Measurements from ENCODE around the gene FBXW11.

DNA sequence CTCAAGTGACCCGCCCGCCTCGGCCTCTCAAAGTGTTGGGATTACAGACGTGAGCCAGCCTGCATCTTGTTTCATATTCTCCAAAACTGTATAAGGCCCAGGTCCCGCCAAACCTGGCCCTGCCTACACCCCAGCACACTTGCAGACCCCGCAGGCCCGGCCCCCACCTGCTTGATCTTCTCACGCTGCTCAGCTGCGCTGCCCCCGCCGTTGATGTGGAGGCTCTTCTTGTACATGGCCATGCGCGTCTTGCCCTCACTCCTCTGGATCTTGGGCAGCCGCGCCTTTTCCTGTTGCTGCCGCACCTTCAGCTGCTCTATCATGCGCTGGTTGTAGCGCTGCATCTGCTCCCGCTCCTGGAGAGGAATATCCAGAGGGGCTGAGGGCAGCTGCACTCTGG lies 49.0 kb upstream of the FBXW11 start:
- TF ChIP-seq, protein P1, sequence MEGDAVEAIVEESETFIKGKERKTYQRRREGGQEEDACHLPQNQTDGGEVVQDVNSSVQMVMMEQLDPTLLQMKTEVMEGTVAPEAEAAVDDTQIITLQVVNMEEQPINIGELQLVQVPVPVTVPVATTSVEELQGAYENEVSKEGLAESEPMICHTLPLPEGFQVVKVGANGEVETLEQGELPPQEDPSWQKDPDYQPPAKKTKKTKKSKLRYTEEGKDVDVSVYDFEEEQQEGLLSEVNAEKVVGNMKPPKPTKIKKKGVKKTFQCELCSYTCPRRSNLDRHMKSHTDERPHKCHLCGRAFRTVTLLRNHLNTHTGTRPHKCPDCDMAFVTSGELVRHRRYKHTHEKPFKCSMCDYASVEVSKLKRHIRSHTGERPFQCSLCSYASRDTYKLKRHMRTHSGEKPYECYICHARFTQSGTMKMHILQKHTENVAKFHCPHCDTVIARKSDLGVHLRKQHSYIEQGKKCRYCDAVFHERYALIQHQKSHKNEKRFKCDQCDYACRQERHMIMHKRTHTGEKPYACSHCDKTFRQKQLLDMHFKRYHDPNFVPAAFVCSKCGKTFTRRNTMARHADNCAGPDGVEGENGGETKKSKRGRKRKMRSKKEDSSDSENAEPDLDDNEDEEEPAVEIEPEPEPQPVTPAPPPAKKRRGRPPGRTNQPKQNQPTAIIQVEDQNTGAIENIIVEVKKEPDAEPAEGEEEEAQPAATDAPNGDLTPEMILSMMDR (IDR thresholded peaks at IDR 0.05), result no peak
- TF ChIP-seq POLR2A (IDR thresholded peaks at IDR 0.05), result no peak

Data from body of pancreas (tissue), 4 donors.